Measurements from ENCODE around the gene ANKUB1. TPM values are rescaled to one million over a fixed set of nuclear protein-coding genes. Genes with fewer than 3 reads are reported as not detected.

ANKUB1 gene
- total RNA-seq, 6 experiments from 2014 or later: not detected

GRCh38 chr3:149763565-149764195 is 28.7 kb downstream of the ANKUB1 start:
- Histone ChIP-seq H3K36me3 (no peaks in the 10 kb centered on the region), H3K4me1 (no peaks in the 10 kb centered on the region), H3K9me3 (no peaks in the 10 kb centered on the region), H3K27ac (no peak overlapping the region), H3K4me3 (no peak overlapping the region), H3K27me3 (no peaks in the 10 kb centered on the region)
- no peak for DNase-seq
- intact Hi-C loops (cut with DNase I): no loop called here
- TF ChIP-seq POLR2A (IDR thresholded peaks at IDR 0.05) (no peak), CTCF (IDR thresholded peaks at IDR 0.05) (no peak)
- no peak for ATAC-seq
- WGBS (ENCODE audit: insufficient coverage, low coverage, low lambda C conversion rate, missing lambda C conversion rate): 47% methylated on average over 3 of the region's 3 CpGs

GRCh38 chr3:149753717-149754116 is 38.6 kb downstream of the ANKUB1 start:
- intact Hi-C loops (cut with DNase I): no loop called here
- no peak for DNase-seq
- no peak for ATAC-seq
- peaks cover 0 to 13% (median 0%) of the 10 kb centered on the region in 4 donors for H3K4me1 ChIP-seq
- no peaks in the 10 kb centered on the region for H3K27me3 ChIP-seq
- no peak overlapping the region for H3K4me3 ChIP-seq
- H3K36me3 ChIP-seq: no peaks in the 10 kb centered on the region
- H3K9me3 ChIP-seq: no peaks in the 10 kb centered on the region
- no peak overlapping the region for H3K27ac ChIP-seq
- TF ChIP-seq POLR2A (IDR thresholded peaks at IDR 0.05) (no peak), CTCF (IDR thresholded peaks at IDR 0.05) (no peak)

- TF ChIP-seq CTCF (IDR thresholded peaks at IDR 0.05) (no peak), POLR2A (IDR thresholded peaks at IDR 0.05) (no peak)
- no peak for ATAC-seq
- no peaks in the 10 kb centered on the region for H3K27me3 ChIP-seq
- H3K36me3 ChIP-seq: peaks cover 0 to 7% (median 0%) of the 10 kb centered on the region in 4 donors
- peaks cover 0 to 13% (median 0%) of the 10 kb centered on the region in 4 donors for H3K4me1 ChIP-seq
- peak overlapping the region in 2 of 3 donors; percentile 32 to 39 for H3K27ac ChIP-seq
- intact Hi-C loops (cut with DNase I): no loop called here
- H3K9me3 ChIP-seq: no peaks in the 10 kb centered on the region
- peak overlapping the region; percentile 60 to 75 (median 73) for H3K4me3 ChIP-seq
- no peak for DNase-seq
Observed at GRCh38 chr3:149752788-149753136, 39.6 kb downstream of the ANKUB1 start.

- TF ChIP-seq POLR2A (IDR thresholded peaks at IDR 0.05) (peak; percentile 53), CTCF (IDR thresholded peaks at IDR 0.05) (peak; percentile 32 to 36 (median 34))
- Histone ChIP-seq H3K27ac (peak within 1 kb of the TSS in 2 of 3 donors; percentile 32 to 39), H3K4me3 (peak within 1 kb of the TSS; percentile 60 to 75 (median 73)), H3K4me1 (peaks cover 0 to 13% (median 0%) of the 10 kb centered on the region in 4 donors), H3K9me3 (no peaks in the 10 kb centered on the region), H3K36me3 (peaks cover 0 to 12% (median 0%) of the 10 kb centered on the region in 4 donors), H3K27me3 (no peaks in the 10 kb centered on the region)
- under 1% methylated on average over 42 of the region's 52 CpGs for WGBS (ENCODE audit: insufficient coverage, low coverage, low lambda C conversion rate, missing lambda C conversion rate)
- intact Hi-C loops (cut with DNase I): no loop called here
- peak; percentile 78 to 79 (median 79) for DNase-seq
- ATAC-seq: peak; percentile 99 to 100 (median 100)
Observed at GRCh38 chr3:149752051-149752787, 40.1 kb downstream of the ANKUB1 start, which contains the start of gene COMMD2. COMMD2 (minus strand) TSS chr3:149752489; CDS start chr3:149752444, 45 bp downstream.

Data from right lobe of liver (tissue), 6 donors.